GM10248 (cell line): ENCODE results near the gene ATP9A.

Source experiments
- CTCF ChIA-PET: fragments of 300-600 bp; sonication (Branson Sonifier 250); formaldehyde crosslinking; extraction: SDS; loops from one replicate; lab custom pipeline; 2021; ENCODE audit warnings: antibody characterized with exemption; lab: Yijun Ruan, JAX
- POLR2A ChIA-PET: fragments of 350-650 bp; sonication (Branson Sonifier 250); formaldehyde crosslinking; extraction: SDS; loops from one replicate; lab custom pipeline; 2020; ENCODE audit warnings: antibody characterized with exemption; lab: Yijun Ruan, JAX
- DNase-seq: peaks from one replicate; pipeline ENCODE4 v3.0.0; 2012; ENCODE audit errors: extremely low spot score
- TF ChIP-seq, protein P1 (sequence below): IDR thresholded peaks from 2 replicates; pipeline ENCODE4 v1.5.1; 2012; ENCODE audit warnings: mild to moderate bottlenecking, low read depth; ENCODE audit errors: extremely low read depth, missing control alignments, control extremely low read depth

The ATP9A gene

DNA sequence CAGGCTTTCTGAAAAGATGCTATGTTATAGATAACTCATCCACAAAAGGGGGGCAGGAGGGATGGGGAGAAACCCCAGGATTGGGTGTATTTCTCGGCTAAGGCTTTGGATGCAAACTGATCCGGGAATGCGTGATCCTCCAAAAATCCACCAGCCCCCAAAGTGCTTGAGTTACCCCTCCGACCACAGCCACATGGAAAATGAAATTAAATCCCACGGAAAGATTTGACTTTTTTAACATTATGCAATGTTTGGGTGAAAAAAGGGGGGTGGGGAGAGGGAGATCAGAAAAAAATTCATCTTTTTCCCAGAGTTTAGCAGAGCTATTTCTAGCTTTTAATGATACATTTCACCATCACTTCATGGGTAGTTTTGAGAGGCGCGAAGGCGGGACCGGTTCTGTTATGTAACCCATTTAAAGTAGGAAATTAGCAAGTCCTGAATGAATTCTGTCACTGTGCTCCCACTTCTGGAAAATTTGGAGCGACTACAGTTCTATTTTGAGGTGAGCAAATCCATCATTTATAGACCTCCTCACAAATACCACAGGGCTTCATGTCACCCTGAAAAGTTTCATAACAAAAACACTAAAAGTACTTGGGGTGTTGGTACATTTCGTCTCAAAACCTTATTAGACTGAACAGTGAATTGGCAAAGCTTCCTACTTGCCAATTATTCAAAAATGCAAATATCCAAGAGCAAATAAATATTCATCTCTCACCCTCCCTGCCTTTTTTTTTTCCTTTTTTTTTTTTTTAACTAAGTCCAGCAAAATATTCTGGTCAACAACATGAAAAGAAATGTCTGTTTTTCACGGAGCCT is 173.7 kb downstream of the ATP9A start:
- no peak for DNase-seq
- TF ChIP-seq, protein P1, sequence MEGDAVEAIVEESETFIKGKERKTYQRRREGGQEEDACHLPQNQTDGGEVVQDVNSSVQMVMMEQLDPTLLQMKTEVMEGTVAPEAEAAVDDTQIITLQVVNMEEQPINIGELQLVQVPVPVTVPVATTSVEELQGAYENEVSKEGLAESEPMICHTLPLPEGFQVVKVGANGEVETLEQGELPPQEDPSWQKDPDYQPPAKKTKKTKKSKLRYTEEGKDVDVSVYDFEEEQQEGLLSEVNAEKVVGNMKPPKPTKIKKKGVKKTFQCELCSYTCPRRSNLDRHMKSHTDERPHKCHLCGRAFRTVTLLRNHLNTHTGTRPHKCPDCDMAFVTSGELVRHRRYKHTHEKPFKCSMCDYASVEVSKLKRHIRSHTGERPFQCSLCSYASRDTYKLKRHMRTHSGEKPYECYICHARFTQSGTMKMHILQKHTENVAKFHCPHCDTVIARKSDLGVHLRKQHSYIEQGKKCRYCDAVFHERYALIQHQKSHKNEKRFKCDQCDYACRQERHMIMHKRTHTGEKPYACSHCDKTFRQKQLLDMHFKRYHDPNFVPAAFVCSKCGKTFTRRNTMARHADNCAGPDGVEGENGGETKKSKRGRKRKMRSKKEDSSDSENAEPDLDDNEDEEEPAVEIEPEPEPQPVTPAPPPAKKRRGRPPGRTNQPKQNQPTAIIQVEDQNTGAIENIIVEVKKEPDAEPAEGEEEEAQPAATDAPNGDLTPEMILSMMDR = no peak
- ChIA-PET POLR2A (no interaction called here), CTCF (interaction anchor here (0.6 to 5.3 kb wide), 40 partner anchors 8 to 800 kb away, joined by 3 to 51 read pairs (median 4); partner anchors contain the start of genes BCAS4 and NFATC2)

DNA sequence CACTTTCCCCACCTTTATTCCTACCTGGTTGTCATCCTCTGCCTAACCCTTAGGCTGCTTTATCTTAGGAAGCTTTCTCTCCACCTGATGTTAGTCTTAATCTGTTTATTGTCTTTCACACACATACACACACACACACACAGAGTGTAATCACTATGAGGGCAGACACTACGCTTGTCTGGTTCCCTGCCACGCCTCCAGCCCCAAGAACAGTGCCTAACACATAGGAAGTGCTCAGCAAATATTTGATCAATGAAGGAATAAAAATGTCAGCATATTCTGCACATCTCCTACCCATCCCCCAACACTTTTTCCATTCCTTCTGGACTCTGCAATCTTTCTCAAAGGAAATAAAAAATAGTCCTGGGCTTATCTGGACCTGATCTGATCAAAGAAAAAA is 174.6 kb downstream of the ATP9A start:
- TF ChIP-seq, protein P1 = no peak
- DNase-seq = no peak
- ChIA-PET CTCF (interaction anchor here (3.4 to 5.3 kb wide), 2 partner anchors 193 to 208 kb away, joined by 14 to 51 read pairs; no protein-coding TSS in a partner anchor), POLR2A (no interaction called here)

DNA sequence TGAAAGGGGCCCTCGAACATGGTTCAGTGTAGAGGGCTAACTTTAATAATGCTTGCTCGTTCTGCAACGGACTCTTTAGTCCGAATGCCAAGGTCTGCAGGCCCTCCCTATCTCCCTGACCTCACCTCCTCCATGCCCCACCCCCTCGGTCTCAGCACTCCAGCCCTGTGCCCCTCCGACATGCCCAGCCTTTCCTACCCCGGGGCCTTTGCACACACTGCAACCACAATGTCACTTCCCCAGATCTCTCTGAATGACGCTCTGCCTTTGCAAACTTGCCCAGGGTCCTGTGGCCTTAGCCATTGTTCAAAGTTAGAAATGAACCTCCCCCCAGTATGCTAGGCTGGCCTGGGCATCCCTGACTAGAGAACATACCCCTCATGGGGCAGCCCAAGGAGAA is 175.6 kb downstream of the ATP9A start:
- TF ChIP-seq, protein P1 = no peak
- CTCF ChIA-PET = no interaction called here
- POLR2A ChIA-PET = no interaction called here
- DNase-seq = no peak

DNA sequence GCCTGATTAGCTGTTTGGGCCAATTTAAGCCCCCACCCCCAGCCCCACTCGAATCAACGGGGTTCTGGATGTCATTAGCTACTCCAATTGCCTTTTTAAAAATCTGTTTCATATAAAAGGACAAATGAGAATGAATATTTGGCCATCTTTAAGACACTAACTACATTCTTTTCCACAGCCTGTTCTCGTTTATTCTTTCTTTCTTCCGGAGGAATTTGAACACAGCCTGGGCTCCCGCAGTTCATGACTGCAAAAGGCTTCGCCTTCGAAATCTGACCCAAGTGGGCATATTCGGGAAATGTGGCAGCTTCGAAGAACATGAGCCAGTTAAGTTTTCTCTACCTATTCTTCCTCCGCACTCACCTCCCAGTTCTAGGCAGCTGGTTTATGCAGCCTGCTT is 176.3 kb downstream of the ATP9A start:
- POLR2A ChIA-PET = no interaction called here

DNA sequence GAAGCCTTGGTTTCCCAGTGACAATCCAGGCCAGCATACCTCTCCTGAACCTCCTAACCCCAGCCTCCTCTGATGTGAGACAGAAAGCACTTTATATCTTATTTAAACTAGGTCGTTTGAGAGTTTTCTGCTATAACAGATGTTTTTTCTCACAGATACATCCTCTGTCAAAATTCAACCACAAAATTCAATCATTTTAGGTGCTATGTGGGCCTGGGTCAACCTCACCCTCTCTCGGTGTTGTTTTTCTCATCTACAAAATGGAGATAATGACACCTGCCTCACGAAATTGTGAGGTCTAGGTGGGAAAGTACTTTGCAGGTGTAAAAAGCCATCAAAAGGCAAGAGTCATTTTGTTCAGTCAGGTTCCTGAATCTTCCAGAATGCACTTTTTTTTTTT is 179.4 kb downstream of the ATP9A start:
- DNase-seq = no peak
- ChIA-PET CTCF (interaction anchor here (1.8 kb wide), 1 partner anchor 8 kb away, joined by 3 read pairs; no protein-coding TSS in a partner anchor), POLR2A (no interaction called here)
- TF ChIP-seq, protein P1 = no peak

More for the DNA sequence above, 176.3 kb downstream of the ATP9A start:
- CTCF ChIA-PET = interaction anchor here (0.7 to 1.3 kb wide), 4 partner anchors 204 to 605 kb away, joined by 3 to 5 read pairs (median 4); no protein-coding TSS in a partner anchor
- DNase-seq = no peak
- TF ChIP-seq, protein P1 = no peak

DNA sequence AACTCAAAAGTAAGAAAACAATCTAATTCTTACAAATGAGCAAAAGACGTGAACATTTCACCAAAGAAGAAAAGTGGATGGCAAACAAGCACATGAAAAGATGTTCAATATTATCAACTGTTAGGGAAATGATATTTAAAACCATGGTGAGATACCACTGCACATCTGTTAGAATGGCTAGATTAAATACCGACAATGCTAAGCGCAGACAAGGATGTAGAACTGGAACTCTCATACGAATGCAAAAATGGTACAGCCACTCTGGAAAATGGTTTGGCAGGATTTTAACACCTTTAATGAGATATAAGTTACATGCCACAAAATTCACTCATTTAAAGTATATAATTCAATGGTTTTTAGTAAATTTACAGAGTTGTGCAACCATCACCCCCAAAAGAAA is 181.0 kb downstream of the ATP9A start:
- ChIA-PET CTCF (interaction anchor here (0.7 to 1.4 kb wide), 2 partner anchors 7 to 28 kb away, joined by 3 to 5 read pairs; no protein-coding TSS in a partner anchor), POLR2A (no interaction called here)
- TF ChIP-seq, protein P1 = no peak
- DNase-seq = no peak
